IMR-90 (cell line): ENCODE measurements around the gene MGLL. TPM values are rescaled to one million over a fixed set of nuclear protein-coding genes. Genes with fewer than 3 reads are reported as not detected.

Experiments used
- ATAC-seq: fragments of 200-7000 bp; cut with Tn5 transposase; 2 replicates; pipeline ENCODE4 v1.9.1; 2020; ENCODE audit warnings: low read depth, mild to moderate bottlenecking, moderate library complexity
- BruUV-seq: library from RNA; stranded (reverse); fragments of 400-500 nt; replicated peaks from 2 replicates; lab custom pipeline; 2021; lab: Mats Ljungman, UMichigan
- CTCF ChIA-PET: fragments of 300-600 bp; formaldehyde crosslinking; extraction: SDS; loops from one replicate; lab custom pipeline; 2021; ENCODE audit warnings: antibody characterized with exemption; lab: Yijun Ruan, JAX
- POLR2A ChIA-PET: fragments of 300-600 bp; sonication (Branson Sonifier 250); formaldehyde crosslinking; loops from one replicate; lab custom pipeline; 2022; ENCODE audit warnings: antibody characterized with exemption; ENCODE audit not compliant: unreplicated experiment; lab: Charles Lee
- DNase-seq: peaks from one replicate; pipeline ENCODE4 v3.0.0; 2013
- H2AFZ ChIP-seq: replicated peaks from 2 replicates; pipeline ENCODE3; 2013; ENCODE audit warnings: low read length, mild to moderate bottlenecking; ENCODE audit not compliant: poor library complexity
- H2AK5ac ChIP-seq: 2 replicates; pipeline ENCODE4 v1.6.1; 2013; ENCODE audit warnings: low read depth, low read length, inconsistent platforms
- H2AK9ac ChIP-seq: replicated peaks from 2 replicates; pipeline ENCODE3; 2013; ENCODE audit warnings: mild to moderate bottlenecking, low read depth, low read length, moderate library complexity; ENCODE audit not compliant: poor library complexity
- H2BK120ac ChIP-seq: 2 replicates; pipeline ENCODE4 v1.6.1; 2013; ENCODE audit warnings: low read depth, low read length, inconsistent platforms
- H2BK15ac ChIP-seq: 3 replicates; pipeline ENCODE4 v1.6.1; 2013; ENCODE audit warnings: low read depth, low read length, inconsistent platforms
- H2BK20ac ChIP-seq: 2 replicates; pipeline ENCODE4 v1.6.1; 2013; ENCODE audit warnings: low read depth, mild to moderate bottlenecking, inconsistent platforms, low read length, moderate library complexity
- H2BK5ac ChIP-seq: 2 replicates; pipeline ENCODE4 v1.6.1; 2013; ENCODE audit warnings: mild to moderate bottlenecking, low read depth, low read length, inconsistent platforms; ENCODE audit not compliant: poor library complexity, severe bottlenecking
- H3K14ac ChIP-seq: replicated peaks from 2 replicates; pipeline ENCODE4 v1.6.1; 2013; ENCODE audit warnings: low read depth, low read length, inconsistent platforms
- H3K18ac ChIP-seq: 2 replicates; pipeline ENCODE4 v1.6.1; 2013; ENCODE audit warnings: low read depth, low read length, control low read depth
- H3K23ac ChIP-seq: 2 replicates; pipeline ENCODE4 v1.6.1; 2013; ENCODE audit warnings: low read depth, low read length, inconsistent platforms
- H3K27ac ChIP-seq: 2 replicates; pipeline ENCODE4 v1.5.1; 2013; ENCODE audit warnings: mild to moderate bottlenecking, control low read depth, low read length; ENCODE audit not compliant: insufficient read depth
- H3K27me3 ChIP-seq: 2 replicates; pipeline ENCODE4 v1.6.1; 2013; ENCODE audit warnings: low read length; ENCODE audit not compliant: control insufficient read depth, insufficient read depth
- H3K36me3 ChIP-seq: 2 replicates; pipeline ENCODE4 v1.6.1; 2013; ENCODE audit warnings: low read length, mixed read lengths; ENCODE audit not compliant: control insufficient read depth, insufficient read depth
- H3K4ac ChIP-seq: 2 replicates; pipeline ENCODE4 v1.6.1; 2013; ENCODE audit warnings: low read depth, low read length, inconsistent platforms
- H3K4me1 ChIP-seq: 2 replicates; pipeline ENCODE4 v1.6.1; 2013; ENCODE audit warnings: low read length, mixed read lengths; ENCODE audit not compliant: control insufficient read depth, insufficient read depth
- H3K4me2 ChIP-seq: 2 replicates; pipeline ENCODE4 v1.6.1; 2013; ENCODE audit warnings: low read depth, mild to moderate bottlenecking, control low read depth, low read length, moderate library complexity
- H3K4me3 ChIP-seq: 2 replicates; pipeline ENCODE4 v1.5.1; 2013; ENCODE audit warnings: low read depth, mild to moderate bottlenecking, control low read depth, low read length, moderate library complexity; ENCODE audit not compliant: insufficient read depth
- H3K56ac ChIP-seq: 2 replicates; pipeline ENCODE4 v1.6.1; 2013; ENCODE audit warnings: low read length, inconsistent platforms; ENCODE audit not compliant: insufficient read depth; ENCODE audit errors: extremely low read depth
- H3K79me1 ChIP-seq, 2 experiments: 2 replicates each; pipeline ENCODE4 v1.6.1; 2013; ENCODE audit warnings: low read length in 2 of 2, inconsistent platforms in 1 of 2, low read depth in 1 of 2
- H3K9ac ChIP-seq: 2 replicates; pipeline ENCODE4 v1.6.1; 2013; ENCODE audit warnings: low read depth, low read length, control low read depth
- H3K9me1 ChIP-seq: 2 replicates; pipeline ENCODE4 v1.6.1; 2013; ENCODE audit warnings: low read length, inconsistent platforms; ENCODE audit not compliant: insufficient read depth
- H3K9me3 ChIP-seq: 2 replicates; pipeline ENCODE4 v1.6.1; 2013; ENCODE audit warnings: low read length; ENCODE audit not compliant: control insufficient read depth, insufficient read depth
- H4K20me1 ChIP-seq: 2 replicates; pipeline ENCODE4 v1.6.1; 2013; ENCODE audit warnings: low read length, inconsistent platforms; ENCODE audit not compliant: insufficient read depth
- H4K5ac ChIP-seq: 2 replicates; pipeline ENCODE4 v1.6.1; 2013; ENCODE audit warnings: mild to moderate bottlenecking, low read depth, low read length, control low read depth
- H4K8ac ChIP-seq, 2 experiments: 2 replicates each; pipeline ENCODE4 v1.6.1; 2013; ENCODE audit warnings: low read depth in 2 of 2, low read length in 2 of 2, control low read depth in 1 of 2, inconsistent platforms in 1 of 2
- H4K91ac ChIP-seq: 2 replicates; pipeline ENCODE4 v1.6.1; 2013; ENCODE audit warnings: low read depth, low read length, inconsistent platforms; ENCODE audit not compliant: insufficient read depth
- CTCF ChIP-seq: conservative IDR thresholded peaks from 2 replicates; pipeline ENCODE4 v1.5.1; 2012; ENCODE audit warnings: mild to moderate bottlenecking, low read depth, low read length, improper control_type of control experiment
- MXI1 ChIP-seq: IDR thresholded peaks from 2 replicates; pipeline ENCODE4 v1.6.1; 2012; ENCODE audit warnings: low read depth, mild to moderate bottlenecking, low read length, moderate library complexity, borderline replicate concordance
- WGBS, 2 experiments: methylation state at CpG; one replicate each; pipeline versions ENCODE4 v1.1.5 to v1.1.7; 2013; ENCODE audit warnings: missing lambda C conversion rate in 2 of 2; ENCODE audit not compliant: insufficient read length in 1 of 2; ENCODE audit errors: extremely low coverage in 2 of 2; 5-methylcytosine and 5-hydroxymethylcytosine counted together
- dilution Hi-C: fragments of 300-500 bp; cut with HindIII; formaldehyde crosslinking; loops from one replicate; pipeline ENCODE4 v1.14.3; 2018; ENCODE audit warnings: low sequenced_read_pairs; ENCODE audit not compliant: unreplicated experiment
- in situ Hi-C: fragments of 300-500 bp; cut with MboI; formaldehyde crosslinking; loops from 3 replicates; pipeline ENCODE4 v1.14.3; 2019; ENCODE audit warnings: low sequenced_read_pairs, inconsistent platforms, mixed read lengths
- intact Hi-C: fragments of 100-400 bp; cut with micrococcal nuclease; formaldehyde crosslinking; loops from 2 replicates; pipeline ENCODE4 v1.10.0; 2022
- polyA plus RNA-seq, 3 experiments: library from polyadenylated mRNA; depleted of rRNA; stranded (reverse); fragments of >200 nt; gene quantifications; 2 replicates each; pipeline ENCODE4 v1.2.3, GENCODE V29; 2012; ENCODE audit warnings: low replicate concordance in 1 of 3
- total RNA-seq: library from RNA; depleted of rRNA; stranded (reverse); fragments of >200 nt; gene quantifications from 2 replicates; pipeline ENCODE4 v1.2.3, GENCODE V29; 2012

MGLL gene
- total and polyA plus RNA-seq, 2 of the 4 experiments (the other 2 are of a cell fraction) = 23.7 to 60.6 TPM

- no peak for TF ChIP-seq CTCF
Observed at GRCh38 chr3:127734754-127735473, 87.4 kb downstream of the MGLL start (continued).

GRCh38 chr3:127734181-127734720 lies 88.1 kb downstream of the MGLL start:
- H2AFZ ChIP-seq = peak overlapping the region; percentile 2
- H3K9me1 ChIP-seq = peaks cover 39% of the 10 kb centered on the region
- no peak for ATAC-seq
- H2AK5ac ChIP-seq = peak overlapping the region; percentile 83
- no peak for DNase-seq
- ChIA-PET CTCF (no interaction called here), POLR2A (no interaction called here)
- peak overlapping the region; percentile 77 for H2BK5ac ChIP-seq
- 100% methylated on average over 8 of the region's 12 CpGs; no CpG with 5 or more reads in 1 of the 2 experiments for WGBS, 2 experiments
- peak overlapping the region; percentile 0 for H3K4me2 ChIP-seq
- H3K14ac ChIP-seq = peak overlapping the region; percentile 20
- H2BK20ac ChIP-seq = peak overlapping the region; percentile 80
- dilution Hi-C loops (no loop called here), intact Hi-C loops (no loop called here), in situ Hi-C loops (no loop called here)
- H3K27ac ChIP-seq = peak overlapping the region; percentile 61
- 0 out of 2 replicates have a peak overlapping the region, but pooled peaks have one; percentile 1 for H4K5ac ChIP-seq
- peaks cover 20% of the 10 kb centered on the region for H3K4me1 ChIP-seq
- H4K8ac ChIP-seq = peak overlapping the region; percentile 29 to 78
- no peaks in the 10 kb centered on the region for H4K20me1 ChIP-seq
- no peak for TF ChIP-seq MXI1
- peak overlapping the region; percentile 8 for H3K18ac ChIP-seq
- H3K9ac ChIP-seq = no peak overlapping the region
- no peaks in the 10 kb centered on the region for H3K9me3 ChIP-seq
- H2BK120ac ChIP-seq = peak overlapping the region; percentile 66
- H3K79me1 ChIP-seq = peaks cover 42 to 75% of the 10 kb centered on the region in 2 experiments
- peak overlapping the region; percentile 30; the same call in 1 of the 2 replicates for H3K23ac ChIP-seq
- no peaks in the 10 kb centered on the region for H3K27me3 ChIP-seq
- peak overlapping the region; percentile 59 for H3K4ac ChIP-seq
- H4K91ac ChIP-seq = peak overlapping the region; percentile 84
- H3K56ac ChIP-seq = peak overlapping the region; percentile 45; the same call in 1 of the 2 replicates
- peak overlapping the region; percentile 47 for H2AK9ac ChIP-seq
- H3K4me3 ChIP-seq = no peak overlapping the region
- BruUV-seq = no TSS peak
- H3K36me3 ChIP-seq = no peaks in the 10 kb centered on the region; the same call in 1 of the 2 replicates
- peak overlapping the region; percentile 73; the same call in 2 of the 3 replicates for H2BK15ac ChIP-seq
